Activated CD8-positive, alpha-beta memory T cell treated with anti-CD3 and anti-CD28 coated beads for 1 hour (primary cell): ENCODE data around the gene MGA.

Experiments
- DNase-seq, 2 donors: peaks; one replicate each; pipeline ENCODE4 v3.0.0-alpha.2; 2020; ENCODE audit warnings: low read depth in 1 of 2; ENCODE audit errors: extremely low read depth in 1 of 2

The MGA gene

GRCh38 chr15:41656188-41656587 lies 4.0 kb upstream of the MGA start:
- no peak for DNase-seq

GRCh38 chr15:41658689-41659088 lies 1.5 kb upstream of the MGA start:
- no peak for DNase-seq

GRCh38 chr15:41659190-41659589 lies 1.0 kb upstream of the MGA start:
- DNase-seq, result no peak

GRCh38 chr15:41659855-41660234 lies 360 bp upstream of the MGA start:
- no peak for DNase-seq

GRCh38 chr15:41661078-41661517 lies 893 bp downstream of the MGA start:
- DNase-seq, result no peak

- peak; percentile 40 to 46 for DNase-seq
Measured at GRCh38 chr15:41661518-41662225, 1.5 kb downstream of the MGA start.

- no peak for DNase-seq
Measured at GRCh38 chr15:41666353-41666920, 6.2 kb downstream of the MGA start.

- DNase-seq, result no peak
Measured at GRCh38 chr15:41669701-41670100, 9.5 kb downstream of the MGA start.

- DNase-seq, result no peak
Measured at GRCh38 chr15:41671656-41672648, 11.7 kb downstream of the MGA start.

- no peak for DNase-seq
Measured at GRCh38 chr15:41675337-41675736, 15.1 kb downstream of the MGA start.

- DNase-seq, result no peak
Measured at GRCh38 chr15:41678742-41679141, 18.5 kb downstream of the MGA start.

- DNase-seq, result no peak
Measured at GRCh38 chr15:41683955-41684354, 23.8 kb downstream of the MGA start.

- DNase-seq, result no peak
Measured at GRCh38 chr15:41688671-41689070, 28.5 kb downstream of the MGA start.

GRCh38 chr15:41689083-41689482 lies 28.9 kb downstream of the MGA start:
- DNase-seq, result no peak

- DNase-seq, result no peak
Measured at GRCh38 chr15:41689834-41690233, 29.6 kb downstream of the MGA start.

GRCh38 chr15:41690636-41691035 lies 30.4 kb downstream of the MGA start:
- DNase-seq, result no peak

GRCh38 chr15:41691471-41691870 lies 31.3 kb downstream of the MGA start:
- DNase-seq, result no peak

GRCh38 chr15:41692049-41692448 lies 31.8 kb downstream of the MGA start:
- DNase-seq, result no peak

- no peak for DNase-seq
Measured at GRCh38 chr15:41693757-41694156, 33.6 kb downstream of the MGA start.

- peak; percentile 8 to 18 for DNase-seq
Measured at GRCh38 chr15:41695750-41696436, 35.7 kb downstream of the MGA start.

GRCh38 chr15:41698779-41699178 lies 38.6 kb downstream of the MGA start:
- no peak for DNase-seq
